SK-N-SH (cell line): Measurements from ENCODE around the gene SIGLEC12. TPM values are rescaled to one million over a fixed set of nuclear protein-coding genes. Genes with fewer than 3 reads are reported as not detected.
"Not testable (repeated sequence)": the region's sequence is repeated elsewhere in the genome, so short reads cannot be mapped to it uniquely, and the experiment has no call there.

Experiments used
- CTCF ChIA-PET: fragments of 300-600, 350-600 bp; formaldehyde crosslinking; extraction: SDS; loops from one replicate; lab custom pipeline; 2021; lab: Yijun Ruan, JAX
- POLR2A ChIA-PET: fragments of 350-600 bp; sonication (Branson Sonifier 250); formaldehyde crosslinking; extraction: SDS; loops from one replicate; lab custom pipeline; 2020; ENCODE audit warnings: antibody characterized with exemption, inconsistent platforms; lab: Yijun Ruan, JAX
- DNase-seq: peaks from one replicate; pipeline ENCODE4 v3.0.0; 2012
- H2AFZ ChIP-seq: fragments of 200-600 bp; sonication (generic); 2 replicates; pipeline ENCODE4 v1.8.1; 2016; ENCODE audit warnings: antibody characterized with exemption, mild to moderate bottlenecking, low read depth
- H3F3A ChIP-seq: fragments of 200-600 bp; sonication (generic); replicated peaks from 2 replicates; pipeline ENCODE3; 2016; ENCODE audit warnings: antibody characterized with exemption, mild to moderate bottlenecking; ENCODE audit not compliant: insufficient read depth
- H3K27ac ChIP-seq, 2 experiments: fragments of 200-500 bp in 1 of 2; fragments of 200-600 bp in 1 of 2; sonication (Bioruptor generic) in 1 of 2; sonication (generic), shearing (Covaris generic) in 1 of 2; 2 replicates each; pipeline versions ENCODE4 v1.5.1 to v1.6.1; 2014 to 2016; ENCODE audit warnings: low read depth in 2 of 2, inconsistent platforms in 1 of 2, low read length in 1 of 2, mild to moderate bottlenecking in 1 of 2, mixed read lengths in 1 of 2
- H3K27me3 ChIP-seq: fragments of 200-600 bp; sonication (generic), shearing (Covaris generic); 2 replicates; pipeline ENCODE4 v1.6.1; 2016; ENCODE audit warnings: mixed run types; ENCODE audit not compliant: insufficient read depth
- H3K36me3 ChIP-seq, 2 experiments: fragments of 200-500 bp in 1 of 2; fragments of 200-600 bp in 1 of 2; sonication (Bioruptor generic) in 1 of 2; sonication (generic) in 1 of 2; replicated peaks in 1 of 2; 2 replicates each; pipeline versions ENCODE3 to v1.5.1; 2014 to 2016; ENCODE audit warnings: low read length in 1 of 2, mild to moderate bottlenecking in 1 of 2; ENCODE audit not compliant: insufficient read depth in 2 of 2, control insufficient read depth in 1 of 2
- H3K4me1 ChIP-seq, 2 experiments: fragments of 200-500 bp in 1 of 2; fragments of 200-600 bp in 1 of 2; sonication (Bioruptor generic) in 1 of 2; sonication (generic), shearing (Covaris generic) in 1 of 2; 2 replicates each; pipeline versions ENCODE4 v1.5.1 to v1.6.1; 2014 to 2016; ENCODE audit warnings: low read depth in 1 of 2, low read length in 1 of 2, mixed run types in 1 of 2; ENCODE audit not compliant: insufficient read depth in 2 of 2, control insufficient read depth in 1 of 2
- H3K4me2 ChIP-seq: fragments of 200-600 bp; sonication (generic), shearing (Covaris generic); 2 replicates; pipeline ENCODE4 v1.6.1; 2017; ENCODE audit warnings: mixed run types
- H3K4me3 ChIP-seq, 2 experiments: fragments of 200-500 bp in 1 of 2; fragments of 200-600 bp in 1 of 2; sonication (Bioruptor generic) in 1 of 2; sonication (generic), shearing (Covaris generic) in 1 of 2; 2 replicates each; pipeline versions ENCODE4 v1.5.1 to v1.8.1; 2014 to 2016; ENCODE audit warnings: low read depth in 2 of 2, inconsistent platforms in 1 of 2, low read length in 1 of 2, mild to moderate bottlenecking in 1 of 2, mixed read lengths in 1 of 2, moderate library complexity in 1 of 2
- H3K79me2 ChIP-seq: fragments of 200-600 bp; sonication (generic); 2 replicates; pipeline ENCODE4 v1.8.1; 2017; ENCODE audit warnings: mild to moderate bottlenecking; ENCODE audit not compliant: insufficient read depth
- H3K9ac ChIP-seq: fragments of 200-600 bp; sonication (generic); 2 replicates; pipeline ENCODE4 v1.6.1; 2017; ENCODE audit warnings: mixed run types
- H3K9me2 ChIP-seq: fragments of 200-600 bp; sonication (generic); 2 replicates; pipeline ENCODE4 v1.6.1; 2017; ENCODE audit warnings: mixed run types
- H3K9me3 ChIP-seq: fragments of 200-600 bp; sonication (generic); 2 replicates; pipeline ENCODE4 v1.6.1; 2017; ENCODE audit warnings: mixed run types, mild to moderate bottlenecking, moderate library complexity
- H4K20me1 ChIP-seq: fragments of 200-600 bp; sonication (generic); 2 replicates; pipeline ENCODE4 v1.6.1; 2017; ENCODE audit warnings: mild to moderate bottlenecking, mixed run types; ENCODE audit not compliant: insufficient read depth
- CTCF ChIP-seq: fragments of 200-600 bp; sonication (generic); IDR thresholded peaks from 2 replicates; pipeline ENCODE4 v1.6.1; 2017; ENCODE audit warnings: antibody characterized with exemption, mild to moderate bottlenecking, moderate library complexity
- ELF1 ChIP-seq: IDR thresholded peaks from 2 replicates; pipeline ENCODE4 v1.4.0; 2012
- EP300 ChIP-seq, 2 experiments: IDR thresholded peaks; 2 replicates each; pipeline versions ENCODE4 v1.4.0 to v1.6.1; 2012; ENCODE audit warnings: borderline replicate concordance in 1 of 2, low read depth in 1 of 2, low read length in 1 of 2
- EZH2phosphoT487 ChIP-seq: fragments of 200-600 bp; sonication (generic); IDR thresholded peaks from 2 replicates; pipeline ENCODE4 v1.6.1; 2017; ENCODE audit warnings: low read depth, mixed run types, mild to moderate bottlenecking, antibody characterized with exemption, moderate library complexity, borderline replicate concordance
- FOXM1 ChIP-seq: IDR thresholded peaks from 2 replicates; pipeline ENCODE4 v1.4.0; 2012; ENCODE audit warnings: low read depth, mild to moderate bottlenecking
- IRF3 ChIP-seq: fragments of 150-350 bp; IDR thresholded peaks from 2 replicates; pipeline ENCODE4 v1.6.1; 2016; ENCODE audit warnings: mild to moderate bottlenecking, low read depth, low read length
- MAX ChIP-seq: IDR thresholded peaks from 2 replicates; pipeline ENCODE4 v1.4.0; 2012; ENCODE audit warnings: low read depth
- MEF2A ChIP-seq: IDR thresholded peaks from 2 replicates; pipeline ENCODE4 v1.4.0; 2012; ENCODE audit warnings: low read depth, borderline replicate concordance
- MXI1 ChIP-seq: IDR thresholded peaks from 2 replicates; pipeline ENCODE4 v1.6.1; 2012; ENCODE audit warnings: mild to moderate bottlenecking, low read depth, low read length, improper control_type of control experiment
- PBX3 ChIP-seq: IDR thresholded peaks from 2 replicates; pipeline ENCODE4; 2012
- POLR2AphosphoS5 ChIP-seq: IDR thresholded peaks from 2 replicates; pipeline ENCODE4 v1.6.1; 2012; ENCODE audit warnings: low read depth, low read length
- RAD21 ChIP-seq: IDR thresholded peaks from 2 replicates; pipeline ENCODE4 v1.6.1; 2012; ENCODE audit warnings: mild to moderate bottlenecking, low read length
- RCOR1 ChIP-seq: fragments of 150-350 bp; IDR thresholded peaks from 2 replicates; pipeline ENCODE4 v1.6.1; 2017; ENCODE audit warnings: antibody characterized with exemption, low read length
- SMC3 ChIP-seq: IDR thresholded peaks from 2 replicates; pipeline ENCODE4 v1.6.1; 2012; ENCODE audit warnings: low read depth, low read length, improper control_type of control experiment
- TCF12 ChIP-seq: IDR thresholded peaks from 2 replicates; pipeline ENCODE4 v1.4.0; 2012
- USF1 ChIP-seq: IDR thresholded peaks from 2 replicates; pipeline ENCODE4 v1.4.0; 2012; ENCODE audit warnings: low read depth, borderline replicate concordance
- USF2 ChIP-seq: fragments of 150-350 bp; IDR thresholded peaks from 2 replicates; pipeline ENCODE4 v1.6.1; 2017; ENCODE audit warnings: antibody characterized with exemption, low read length, low read depth, borderline replicate concordance
- YY1 ChIP-seq: IDR thresholded peaks from 2 replicates; pipeline ENCODE4 v1.4.0; 2012; ENCODE audit warnings: low read depth, mild to moderate bottlenecking
- whole genome bisulfite sequencing: methylation state at CpG from one replicate; pipeline ENCODE4 v1.1.6; 2017; ENCODE audit warnings: low lambda C conversion rate; 5-methylcytosine and 5-hydroxymethylcytosine counted together
- polyA plus RNA-seq, 3 experiments: library from polyadenylated mRNA; depleted of rRNA; stranded (reverse); fragments of >200 nt; gene quantifications; 2 replicates each; pipeline ENCODE4 v1.2.3, GENCODE V29; 2012

The SIGLEC12 gene
- polyA plus RNA-seq, 1 of the 3 experiments (the other 2 are of a cell fraction): not detected

- CTCF ChIA-PET: interaction anchor here (1.4 to 2.5 kb wide), 2 partner anchors 12 to 31 kb away, joined by 4 to 12 read pairs; no protein-coding TSS in a partner anchor
These were observed 1.8 kb upstream of the SIGLEC12 start for GRCh38 chr19:51503286-51503817.

GRCh38 chr19:51500931-51501330, 669 bp downstream of the SIGLEC12 start:
- H3K4me2 ChIP-seq, H3K79me2 ChIP-seq, H3K9me3 ChIP-seq, H4K20me1 ChIP-seq, H3K27me3 ChIP-seq, H3K4me1 ChIP-seq, H3K9me2 ChIP-seq, H2AFZ ChIP-seq, H3K4me3 ChIP-seq, H3K9ac ChIP-seq, H3F3A ChIP-seq, H3K36me3 ChIP-seq, H3K27ac ChIP-seq, POLR2A ChIA-PET, DNase-seq, CTCF ChIA-PET: not testable (repeated sequence)
- 12% methylated on average over 5 of the region's 8 CpGs for WGBS

More at GRCh38 chr19:51503286-51503817, 1.8 kb upstream of the SIGLEC12 start:
- Histone ChIP-seq H3K4me3 (no peak overlapping the region), H3K36me3 (no peaks in the 10 kb centered on the region)
- no peak for TF ChIP-seq SMC3
- TF ChIP-seq POLR2AphosphoS5: no peak
- no peak for TF ChIP-seq MXI1
- no peak for TF ChIP-seq EP300 (IDR thresholded peaks at IDR 0.05; ENCODE audit: borderline replicate concordance in 1 of 2, low read depth in 1 of 2, low read length in 1 of 2)
- TF ChIP-seq IRF3: no peak
- TF ChIP-seq PBX3: no peak
- no peak for TF ChIP-seq USF2
- no peak for TF ChIP-seq RAD21
- TF ChIP-seq MAX: no peak
- TF ChIP-seq TCF12: no peak
- no peak for TF ChIP-seq USF1
- no peak for TF ChIP-seq EZH2phosphoT487
- TF ChIP-seq CTCF: no peak
- TF ChIP-seq MEF2A: no peak
- no peak for TF ChIP-seq YY1
- no peak for TF ChIP-seq RCOR1
- TF ChIP-seq ELF1: no peak
- TF ChIP-seq FOXM1: no peak
- TF ChIP-seq, all 33 proteins: peak for 0
- H3K79me2 ChIP-seq: no peaks in the 10 kb centered on the region
- H3K9ac ChIP-seq: no peak overlapping the region
- no peak for DNase-seq
- no peaks in the 10 kb centered on the region for H4K20me1 ChIP-seq
- H3F3A ChIP-seq: no peaks in the 10 kb centered on the region
- no peak overlapping the region for H2AFZ ChIP-seq
- H3K9me2 ChIP-seq: no peaks in the 10 kb centered on the region
- no peak overlapping the region for H3K27ac ChIP-seq
- no peak overlapping the region for H3K4me2 ChIP-seq
- WGBS: 2% methylated on average over 5 of the region's 5 CpGs
- H3K4me1 ChIP-seq: no peaks in the 10 kb centered on the region
- POLR2A ChIA-PET: no interaction called here
- peaks cover 10% of the 10 kb centered on the region; the same call in 1 of the 2 replicates for H3K27me3 ChIP-seq
- H3K9me3 ChIP-seq: no peaks in the 10 kb centered on the region
